ENCODE results near the gene EPHB1.

EPHB1 gene

GRCh38 chr3:135182364-135182998 is 387.4 kb downstream of the EPHB1 start:
- no peak overlapping the region for H3K4me3 ChIP-seq (ENCODE audit: severe bottlenecking)
- ATAC-seq (ENCODE audit: low read depth) (no peak), DNase-seq (ENCODE audit: low spot score) (no peak)
- H3K36me3 ChIP-seq (ENCODE audit: low read depth) = no peaks in the 10 kb centered on the region
- no peaks in the 10 kb centered on the region for H3K27me3 ChIP-seq (ENCODE audit: insufficient read depth, poor library complexity, severe bottlenecking)
- TF ChIP-seq CTCF (IDR thresholded peaks at IDR 0.05; ENCODE audit: poor library complexity, severe bottlenecking) = no peak
- no peaks in the 10 kb centered on the region for H3K4me1 ChIP-seq (ENCODE audit: insufficient read depth, poor library complexity, severe bottlenecking)
- H3K27ac ChIP-seq (ENCODE audit: poor library complexity, severe bottlenecking) = no peak overlapping the region
- H3K9me3 ChIP-seq (ENCODE audit: severe bottlenecking) = no peaks in the 10 kb centered on the region

GRCh38 chr3:135190658-135191057 is 395.6 kb downstream of the EPHB1 start:
- H3K9me3 ChIP-seq (ENCODE audit: severe bottlenecking) = no peaks in the 10 kb centered on the region
- H3K4me1 ChIP-seq (ENCODE audit: insufficient read depth, poor library complexity, severe bottlenecking) = no peaks in the 10 kb centered on the region
- DNase-seq (ENCODE audit: low spot score) (no peak), ATAC-seq (ENCODE audit: low read depth) (no peak)
- H3K4me3 ChIP-seq (ENCODE audit: severe bottlenecking) = no peak overlapping the region
- TF ChIP-seq CTCF (IDR thresholded peaks at IDR 0.05; ENCODE audit: poor library complexity, severe bottlenecking) = no peak
- no peaks in the 10 kb centered on the region for H3K27me3 ChIP-seq (ENCODE audit: insufficient read depth, poor library complexity, severe bottlenecking)
- H3K36me3 ChIP-seq (ENCODE audit: low read depth) = no peaks in the 10 kb centered on the region
- H3K27ac ChIP-seq (ENCODE audit: poor library complexity, severe bottlenecking) = no peak overlapping the region

- ATAC-seq (ENCODE audit: low read depth) (no peak), DNase-seq (ENCODE audit: low spot score) (no peak)
- Histone ChIP-seq H3K36me3 (ENCODE audit: low read depth) (no peaks in the 10 kb centered on the region), H3K27ac (ENCODE audit: poor library complexity, severe bottlenecking) (no peak overlapping the region), H3K9me3 (ENCODE audit: severe bottlenecking) (no peaks in the 10 kb centered on the region), H3K27me3 (ENCODE audit: insufficient read depth, poor library complexity, severe bottlenecking) (no peaks in the 10 kb centered on the region), H3K4me3 (ENCODE audit: severe bottlenecking) (no peak overlapping the region), H3K4me1 (ENCODE audit: insufficient read depth, poor library complexity, severe bottlenecking) (no peaks in the 10 kb centered on the region)
- TF ChIP-seq CTCF (IDR thresholded peaks at IDR 0.05; ENCODE audit: poor library complexity, severe bottlenecking) = no peak
Measured at GRCh38 chr3:135191708-135192107, 396.6 kb downstream of the EPHB1 start.

GRCh38 chr3:135192929-135193328 is 397.9 kb downstream of the EPHB1 start:
- ATAC-seq (ENCODE audit: low read depth) (no peak), DNase-seq (ENCODE audit: low spot score) (no peak)
- Histone ChIP-seq H3K4me3 (ENCODE audit: severe bottlenecking) (no peak overlapping the region), H3K9me3 (ENCODE audit: severe bottlenecking) (no peaks in the 10 kb centered on the region), H3K27ac (ENCODE audit: poor library complexity, severe bottlenecking) (no peak overlapping the region), H3K4me1 (ENCODE audit: insufficient read depth, poor library complexity, severe bottlenecking) (no peaks in the 10 kb centered on the region), H3K36me3 (ENCODE audit: low read depth) (no peaks in the 10 kb centered on the region), H3K27me3 (ENCODE audit: insufficient read depth, poor library complexity, severe bottlenecking) (no peaks in the 10 kb centered on the region)
- no peak for TF ChIP-seq CTCF (IDR thresholded peaks at IDR 0.05; ENCODE audit: poor library complexity, severe bottlenecking)

- Histone ChIP-seq H3K27me3 (ENCODE audit: insufficient read depth, poor library complexity, severe bottlenecking) (no peaks in the 10 kb centered on the region), H3K27ac (ENCODE audit: poor library complexity, severe bottlenecking) (no peak overlapping the region), H3K36me3 (ENCODE audit: low read depth) (no peaks in the 10 kb centered on the region), H3K4me3 (ENCODE audit: severe bottlenecking) (no peak overlapping the region), H3K4me1 (ENCODE audit: insufficient read depth, poor library complexity, severe bottlenecking) (no peaks in the 10 kb centered on the region), H3K9me3 (ENCODE audit: severe bottlenecking) (no peaks in the 10 kb centered on the region)
- ATAC-seq (ENCODE audit: low read depth) (no peak), DNase-seq (ENCODE audit: low spot score) (no peak)
- no peak for TF ChIP-seq CTCF (IDR thresholded peaks at IDR 0.05; ENCODE audit: poor library complexity, severe bottlenecking)
Measured at GRCh38 chr3:135197246-135197645, 402.2 kb downstream of the EPHB1 start.
